GM18867 (cell line): Measurements from ENCODE around the gene ERBB4.
"Not testable (repeated sequence)": the region's sequence is repeated elsewhere in the genome, so short reads cannot be mapped to it uniquely, and the experiment has no call there.

Experiments
- ATAC-seq: cut with Tn5 transposase; IDR thresholded peaks from one replicate; pipeline ENCODE4 v1.9.1; 2021; ENCODE audit warnings: mild to moderate bottlenecking, moderate library complexity; ENCODE audit not compliant: unreplicated experiment

The ERBB4 gene

GRCh38 chr2:212530373-212530772, 8.2 kb downstream of the ERBB4 start:
- ATAC-seq: no peak

- peak; percentile 36 for ATAC-seq
These were observed 10.3 kb downstream of the ERBB4 start for GRCh38 chr2:212528106-212528856.

- ATAC-seq: no peak
These were observed 12.5 kb downstream of the ERBB4 start for GRCh38 chr2:212526059-212526458.

- ATAC-seq: no peak
These were observed 14.8 kb downstream of the ERBB4 start for GRCh38 chr2:212523756-212524155.

GRCh38 chr2:212520340-212520739, 18.3 kb downstream of the ERBB4 start:
- peak; percentile 45 for ATAC-seq

GRCh38 chr2:212517693-212518092, 20.9 kb downstream of the ERBB4 start:
- ATAC-seq: no peak

- ATAC-seq: peak; percentile 74
These were observed 33.0 kb downstream of the ERBB4 start for GRCh38 chr2:212505586-212505985.

- ATAC-seq: no peak
These were observed 43.6 kb downstream of the ERBB4 start for GRCh38 chr2:212495046-212495445.

GRCh38 chr2:212494418-212495020, 44.1 kb downstream of the ERBB4 start:
- no peak for ATAC-seq

GRCh38 chr2:212489719-212490346, 48.8 kb downstream of the ERBB4 start:
- ATAC-seq: peak; percentile 88

- ATAC-seq: no peak
These were observed 50.0 kb downstream of the ERBB4 start for GRCh38 chr2:212488611-212489010.

- no peak for ATAC-seq
These were observed 54.0 kb downstream of the ERBB4 start for GRCh38 chr2:212484563-212485080.

GRCh38 chr2:212480447-212480846, 58.2 kb downstream of the ERBB4 start:
- no peak for ATAC-seq

- no peak for ATAC-seq
These were observed 61.0 kb downstream of the ERBB4 start for GRCh38 chr2:212477571-212477970.

- ATAC-seq: no peak
These were observed 65.4 kb downstream of the ERBB4 start for GRCh38 chr2:212473211-212473610.

- not testable (repeated sequence) for ATAC-seq
These were observed 71.1 kb downstream of the ERBB4 start for GRCh38 chr2:212467551-212467950.

GRCh38 chr2:212465456-212465855, 73.1 kb downstream of the ERBB4 start:
- peak; percentile 44 for ATAC-seq

GRCh38 chr2:212461708-212462107, 76.9 kb downstream of the ERBB4 start:
- ATAC-seq: not testable (repeated sequence)

GRCh38 chr2:212454149-212454548, 84.5 kb downstream of the ERBB4 start:
- ATAC-seq: no peak

GRCh38 chr2:212451786-212452231, 86.8 kb downstream of the ERBB4 start:
- no peak for ATAC-seq

GRCh38 chr2:212448698-212449097, 89.9 kb downstream of the ERBB4 start:
- ATAC-seq: no peak

GRCh38 chr2:212441821-212442220, 96.8 kb downstream of the ERBB4 start:
- ATAC-seq: no peak
